ENCODE results near the gene CCL25.

DNA sequence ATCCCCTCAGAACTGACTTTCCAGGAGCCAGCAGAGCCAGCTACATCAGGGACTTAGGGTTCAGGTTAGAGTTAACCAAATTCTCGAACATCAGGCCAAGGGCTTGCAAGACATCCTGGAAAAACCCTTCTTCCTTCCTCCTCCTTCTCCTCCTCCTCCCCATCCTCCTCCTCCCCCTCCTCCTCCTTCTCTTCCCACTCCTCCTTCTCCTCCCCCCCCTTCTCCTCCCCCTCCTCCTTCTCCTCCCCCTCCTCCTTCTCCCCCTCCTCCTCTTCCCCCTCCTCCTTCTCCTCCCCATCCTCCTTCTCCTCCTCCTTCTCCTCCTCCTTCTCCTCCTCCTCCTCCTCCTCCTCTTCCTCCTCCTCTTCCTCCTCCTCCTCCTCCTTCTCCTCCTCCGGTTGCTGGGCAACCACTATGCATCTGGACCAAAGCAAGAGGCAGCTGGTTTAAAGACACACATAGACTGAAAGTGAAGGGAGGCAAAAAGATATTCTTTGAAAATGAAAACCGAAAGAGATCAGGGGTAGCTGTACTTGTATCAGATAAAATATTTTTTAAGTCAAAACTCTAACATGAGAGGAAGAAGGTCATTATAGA is 5.9 kb upstream of the CCL25 start:
- TF ChIP-seq POLR2A (IDR thresholded peaks at IDR 0.05; ENCODE audit: low read length) = no peak
- TF ChIP-seq GATA1 (IDR thresholded peaks at IDR 0.05; ENCODE audit: low read depth, low read length) = no peak

Measured in erythroblast (primary cell).